LNCAP (cell line): ENCODE measurements around the gene ZNF664.

Experiments
- TF ChIP-seq, protein P1 (sequence below): fragments of 450-650 bp; IDR thresholded peaks from 2 replicates; pipeline ENCODE4 v1.5.1; 2017; ENCODE audit warnings: mild to moderate bottlenecking

Gene ZNF664

DNA sequence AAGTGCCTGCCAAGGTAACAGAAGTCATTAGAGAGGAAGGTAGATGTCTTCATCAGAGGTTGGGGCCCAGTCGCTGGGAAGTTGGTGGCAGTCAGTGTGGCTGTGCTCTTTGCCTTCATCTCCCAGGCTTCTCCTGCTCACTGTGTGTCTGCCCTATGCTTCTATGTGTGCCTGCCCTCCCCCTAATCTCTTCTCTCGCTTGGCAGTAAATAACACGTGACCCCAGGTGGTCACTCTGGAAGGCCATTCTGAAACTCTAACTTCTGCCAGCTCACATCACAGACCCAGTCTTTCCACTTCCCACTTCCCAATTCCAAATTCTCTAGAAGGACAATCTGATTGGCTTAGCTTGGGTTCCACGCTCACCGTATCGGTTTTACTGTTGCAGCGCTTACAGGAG is 9.3 kb downstream of the ZNF664 start:
- TF ChIP-seq, protein P1, sequence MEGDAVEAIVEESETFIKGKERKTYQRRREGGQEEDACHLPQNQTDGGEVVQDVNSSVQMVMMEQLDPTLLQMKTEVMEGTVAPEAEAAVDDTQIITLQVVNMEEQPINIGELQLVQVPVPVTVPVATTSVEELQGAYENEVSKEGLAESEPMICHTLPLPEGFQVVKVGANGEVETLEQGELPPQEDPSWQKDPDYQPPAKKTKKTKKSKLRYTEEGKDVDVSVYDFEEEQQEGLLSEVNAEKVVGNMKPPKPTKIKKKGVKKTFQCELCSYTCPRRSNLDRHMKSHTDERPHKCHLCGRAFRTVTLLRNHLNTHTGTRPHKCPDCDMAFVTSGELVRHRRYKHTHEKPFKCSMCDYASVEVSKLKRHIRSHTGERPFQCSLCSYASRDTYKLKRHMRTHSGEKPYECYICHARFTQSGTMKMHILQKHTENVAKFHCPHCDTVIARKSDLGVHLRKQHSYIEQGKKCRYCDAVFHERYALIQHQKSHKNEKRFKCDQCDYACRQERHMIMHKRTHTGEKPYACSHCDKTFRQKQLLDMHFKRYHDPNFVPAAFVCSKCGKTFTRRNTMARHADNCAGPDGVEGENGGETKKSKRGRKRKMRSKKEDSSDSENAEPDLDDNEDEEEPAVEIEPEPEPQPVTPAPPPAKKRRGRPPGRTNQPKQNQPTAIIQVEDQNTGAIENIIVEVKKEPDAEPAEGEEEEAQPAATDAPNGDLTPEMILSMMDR: no peak

DNA sequence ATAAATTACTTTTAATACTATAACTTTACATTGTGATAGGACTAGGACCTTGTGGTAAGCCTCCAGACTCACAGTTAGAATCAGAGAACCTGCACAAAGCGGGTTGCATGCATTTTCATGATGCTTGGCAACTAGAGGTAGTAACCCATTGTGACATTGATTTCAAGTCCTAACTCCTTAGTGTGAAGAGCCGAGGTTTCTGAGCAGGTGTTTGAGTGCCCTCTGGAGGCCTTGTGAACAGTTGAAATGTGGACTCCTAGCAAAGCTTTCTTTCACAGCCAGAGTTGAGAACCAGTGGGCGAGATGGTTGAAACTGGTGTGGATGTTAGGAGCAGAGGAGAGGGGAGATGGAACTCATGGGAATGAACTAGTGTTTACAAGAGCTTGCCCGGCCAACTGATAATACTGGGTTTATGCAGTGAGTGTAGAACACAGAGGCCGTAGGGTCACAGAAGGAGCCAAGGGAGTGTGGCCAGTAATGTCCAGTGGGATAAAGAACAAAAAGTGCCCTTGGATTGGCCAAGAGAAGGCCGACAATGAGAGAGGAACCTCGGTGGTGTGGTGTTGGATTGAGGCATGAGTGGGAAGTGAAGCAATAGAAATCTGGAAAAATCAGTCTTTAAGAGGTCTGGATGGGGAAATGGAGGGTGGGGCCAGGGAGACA is 10.9 kb downstream of the ZNF664 start:
- TF ChIP-seq, protein P1: peak; percentile 71

DNA sequence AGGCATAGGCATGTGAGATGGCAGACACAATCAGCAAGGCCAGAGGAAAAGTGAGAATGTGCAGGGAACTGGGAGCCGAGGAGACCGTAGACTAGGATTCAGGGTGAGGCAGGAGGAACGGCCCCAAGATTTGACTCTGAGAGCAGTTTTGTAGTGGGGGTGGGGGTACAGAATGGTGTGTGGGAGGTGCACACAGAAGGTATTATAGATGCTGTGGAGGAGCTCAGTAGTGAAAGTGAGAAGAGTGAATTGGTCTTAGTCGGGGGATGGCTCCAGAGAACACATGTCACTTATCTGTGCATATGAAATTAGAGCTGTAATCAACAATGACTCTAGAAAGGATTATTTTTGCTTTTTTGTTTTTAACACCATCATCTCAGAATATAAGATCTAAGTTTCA is 11.9 kb downstream of the ZNF664 start:
- TF ChIP-seq, protein P1: no peak

- TF ChIP-seq, protein P1: no peak
Measured at GRCh38 chr12:123986374-123986965, 13.5 kb downstream of the ZNF664 start.

GRCh38 chr12:123987022-123987421 is 14.0 kb downstream of the ZNF664 start:
- TF ChIP-seq, protein P1: no peak

GRCh38 chr12:123989168-123989567 is 16.2 kb downstream of the ZNF664 start:
- TF ChIP-seq, protein P1: no peak

- TF ChIP-seq, protein P1: no peak
Measured at GRCh38 chr12:123989753-123990152, 16.7 kb downstream of the ZNF664 start.
